HL-60 (cell line): ENCODE measurements around the gene PRX.
A peak's percentile ranks its signal among the peaks of the same experiment; 100 is the strongest.

Source experiments
- GABPA ChIP-seq: IDR thresholded peaks from 2 replicates; pipeline ENCODE4 v1.6.1; 2012; ENCODE audit warnings: low read depth
- POLR2AphosphoS5 ChIP-seq: IDR thresholded peaks from 2 replicates; pipeline ENCODE4 v1.6.1; 2012; ENCODE audit warnings: low read depth
- REST ChIP-seq: IDR thresholded peaks from 2 replicates; pipeline ENCODE4 v1.6.1; 2012; ENCODE audit warnings: low read depth; ENCODE audit not compliant: insufficient replicate concordance
- TF ChIP-seq, protein P1 (sequence below): IDR thresholded peaks from one replicate; pipeline ENCODE4 v1.5.1; 2011; ENCODE audit warnings: low read length, control low read depth, inconsistent platforms; ENCODE audit not compliant: insufficient read depth

DNA sequence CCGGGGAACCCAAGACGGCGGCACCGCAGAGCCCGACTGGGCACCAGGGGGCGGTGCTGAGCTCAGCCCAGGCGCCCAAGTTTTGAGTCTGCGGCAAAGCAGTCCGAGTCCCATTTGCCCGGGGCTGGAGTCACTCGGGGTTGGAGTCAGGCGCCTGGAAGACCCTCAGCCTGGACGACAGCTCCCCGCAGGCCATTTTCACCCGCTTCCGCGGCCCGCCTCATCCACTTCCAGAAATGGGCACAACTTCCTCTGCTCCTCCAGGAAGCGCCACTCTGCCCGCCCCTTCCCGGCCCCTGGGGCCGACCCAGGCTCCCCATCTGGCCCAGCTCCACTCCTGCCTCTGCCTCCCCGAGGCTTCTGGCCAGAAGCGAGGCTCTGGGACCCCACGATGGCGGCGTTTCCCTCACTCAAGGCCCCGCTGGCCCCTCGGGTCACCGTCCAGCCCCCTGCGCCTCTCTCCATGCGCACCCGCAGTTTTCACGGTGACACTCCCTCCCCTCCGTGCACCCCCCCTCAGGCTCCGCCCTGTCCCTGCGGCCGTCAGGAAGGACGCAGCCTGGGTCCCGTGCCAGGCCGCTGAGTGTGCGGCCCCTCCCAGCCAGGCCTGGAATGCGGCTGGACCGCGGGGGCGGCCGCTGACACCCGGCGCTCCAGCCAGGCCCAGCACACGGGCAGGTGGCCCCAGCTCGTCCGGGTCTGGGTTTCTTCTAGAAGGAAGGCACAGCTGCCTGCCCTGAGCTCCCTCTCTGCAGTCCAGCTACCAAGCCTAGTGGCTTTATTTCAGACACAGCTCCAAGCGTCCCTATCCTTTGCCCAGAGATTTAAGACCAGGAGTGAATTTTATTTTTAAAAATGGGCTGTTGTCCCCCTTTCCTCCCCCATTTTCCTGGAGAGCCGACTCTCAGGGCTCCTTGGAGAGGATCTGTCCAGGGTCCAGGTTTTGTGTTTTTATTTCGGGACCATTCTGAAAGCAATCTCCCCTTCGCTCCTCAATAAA, 7.9 kb upstream of the PRX start:
- TF ChIP-seq POLR2AphosphoS5 (peak; percentile 73), REST (peak; percentile 13), GABPA (no peak)
- TF ChIP-seq, protein P1, sequence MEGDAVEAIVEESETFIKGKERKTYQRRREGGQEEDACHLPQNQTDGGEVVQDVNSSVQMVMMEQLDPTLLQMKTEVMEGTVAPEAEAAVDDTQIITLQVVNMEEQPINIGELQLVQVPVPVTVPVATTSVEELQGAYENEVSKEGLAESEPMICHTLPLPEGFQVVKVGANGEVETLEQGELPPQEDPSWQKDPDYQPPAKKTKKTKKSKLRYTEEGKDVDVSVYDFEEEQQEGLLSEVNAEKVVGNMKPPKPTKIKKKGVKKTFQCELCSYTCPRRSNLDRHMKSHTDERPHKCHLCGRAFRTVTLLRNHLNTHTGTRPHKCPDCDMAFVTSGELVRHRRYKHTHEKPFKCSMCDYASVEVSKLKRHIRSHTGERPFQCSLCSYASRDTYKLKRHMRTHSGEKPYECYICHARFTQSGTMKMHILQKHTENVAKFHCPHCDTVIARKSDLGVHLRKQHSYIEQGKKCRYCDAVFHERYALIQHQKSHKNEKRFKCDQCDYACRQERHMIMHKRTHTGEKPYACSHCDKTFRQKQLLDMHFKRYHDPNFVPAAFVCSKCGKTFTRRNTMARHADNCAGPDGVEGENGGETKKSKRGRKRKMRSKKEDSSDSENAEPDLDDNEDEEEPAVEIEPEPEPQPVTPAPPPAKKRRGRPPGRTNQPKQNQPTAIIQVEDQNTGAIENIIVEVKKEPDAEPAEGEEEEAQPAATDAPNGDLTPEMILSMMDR: peak; percentile 73
